Measurements from ENCODE around the gene FBLN2. TPM values are rescaled to one million over a fixed set of nuclear protein-coding genes. Genes with fewer than 3 reads are reported as not detected.

The FBLN2 gene
- polyA plus RNA-seq, 5 donors, result 24.9 to 34.6 (median 29.8) TPM

- DNase-seq, result no peak
These were observed 133.5 kb downstream of the FBLN2 start for GRCh38 chr3:13682331-13683013.

- DNase-seq, result no peak
These were observed 134.4 kb downstream of the FBLN2 start for GRCh38 chr3:13683288-13683687.

- DNase-seq, result no peak
These were observed 134.8 kb downstream of the FBLN2 start for GRCh38 chr3:13683772-13684171.

- DNase-seq, result no peak
These were observed 135.4 kb downstream of the FBLN2 start for GRCh38 chr3:13684350-13684749.

- no peak for DNase-seq
These were observed 135.9 kb downstream of the FBLN2 start for GRCh38 chr3:13684854-13685253.

- DNase-seq, result no peak
These were observed 136.8 kb downstream of the FBLN2 start for GRCh38 chr3:13685721-13686120.

GRCh38 chr3:13686367-13687160, 137.6 kb downstream of the FBLN2 start:
- no peak for DNase-seq

GRCh38 chr3:13687517-13687943, 138.6 kb downstream of the FBLN2 start:
- peak; percentile 26 to 41 for DNase-seq

Other genes starting within 250 kb of the FBLN2 start
- 10 to 100 TPM; 15.0 to 18.6 (median 15.9) TPM for gene NUP210, start 128.8 kb upstream of the FBLN2 start, polyA plus RNA-seq (ENCODE audit: insufficient read depth in 1 of 5, insufficient read length in 5 of 5, low replicate concordance in 1 of 5)
- gene HDAC11, start 68.8 kb upstream of the FBLN2 start, polyA plus RNA-seq (ENCODE audit: insufficient read depth in 1 of 5, insufficient read length in 5 of 5, low replicate concordance in 1 of 5), result 10 to 100 TPM; 14.8 to 21.5 (median 19.1) TPM

Measured in right lung (tissue), 5 donors.